Measurements from ENCODE around the gene FOXC2. TPM values are rescaled to one million over a fixed set of nuclear protein-coding genes. Genes with fewer than 3 reads are reported as not detected.
A peak's percentile ranks its signal among the peaks of the same experiment; 100 is the strongest.

FOXC2 gene
- total and polyA plus RNA-seq, 9 of the 15 experiments (the other 6 are each of a cell fraction or from before 2014, with no cell fraction given): 0.01 to 0.11 (median 0.10) TPM; not detected in 5

GRCh38 chr16:86554917-86555703 is 11.5 kb upstream of the FOXC2 start, which contains the start of gene MTHFSD (continued):
- TF ChIP-seq, protein P1, sequence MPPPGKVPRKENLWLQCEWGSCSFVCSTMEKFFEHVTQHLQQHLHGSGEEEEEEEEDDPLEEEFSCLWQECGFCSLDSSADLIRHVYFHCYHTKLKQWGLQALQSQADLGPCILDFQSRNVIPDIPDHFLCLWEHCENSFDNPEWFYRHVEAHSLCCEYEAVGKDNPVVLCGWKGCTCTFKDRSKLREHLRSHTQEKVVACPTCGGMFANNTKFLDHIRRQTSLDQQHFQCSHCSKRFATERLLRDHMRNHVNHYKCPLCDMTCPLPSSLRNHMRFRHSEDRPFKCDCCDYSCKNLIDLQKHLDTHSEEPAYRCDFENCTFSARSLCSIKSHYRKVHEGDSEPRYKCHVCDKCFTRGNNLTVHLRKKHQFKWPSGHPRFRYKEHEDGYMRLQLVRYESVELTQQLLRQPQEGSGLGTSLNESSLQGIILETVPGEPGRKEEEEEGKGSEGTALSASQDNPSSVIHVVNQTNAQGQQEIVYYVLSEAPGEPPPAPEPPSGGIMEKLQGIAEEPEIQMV (tag; conservative IDR thresholded peaks at IDR 0.05; ENCODE audit: low read depth): no peak
- TF ChIP-seq STAT5B (CRISPR knock-in tag; IDR thresholded peaks at IDR 0.05) (no peak), MCM3 (IDR thresholded peaks at IDR 0.05) (no peak), FOXP1 (CRISPR knock-in tag; IDR thresholded peaks at IDR 0.05) (no peak), NFE2 (IDR thresholded peaks at IDR 0.05; ENCODE audit: low read depth) (no peak), ELF1 (tag; IDR thresholded peaks at IDR 0.05) (no peak), BDP1 (IDR thresholded peaks at IDR 0.05; ENCODE audit: insufficient read depth, insufficient read length) (no peak), RBM34 (IDR thresholded peaks at IDR 0.05; ENCODE audit: borderline replicate concordance, insufficient read depth, low read length) (no peak), TCFL5 (CRISPR knock-in tag; conservative IDR thresholded peaks at IDR 0.05) (no peak), BRF1 (IDR thresholded peaks at IDR 0.05; ENCODE audit: borderline replicate concordance, extremely low read depth, insufficient read length) (no peak), ZNF143 (CRISPR knock-in tag; IDR thresholded peaks at IDR 0.05) (no peak), ZNF347 (CRISPR knock-in tag; IDR thresholded peaks at IDR 0.05; ENCODE audit: low read depth) (no peak), ZNF212 (CRISPR knock-in tag; IDR thresholded peaks at IDR 0.05) (no peak), PATZ1 (CRISPR knock-in tag; IDR thresholded peaks at IDR 0.05; ENCODE audit: borderline replicate concordance) (0 out of 2 replicates have a peak, but pooled peaks have one; percentile 36)
- TF ChIP-seq, protein P2, sequence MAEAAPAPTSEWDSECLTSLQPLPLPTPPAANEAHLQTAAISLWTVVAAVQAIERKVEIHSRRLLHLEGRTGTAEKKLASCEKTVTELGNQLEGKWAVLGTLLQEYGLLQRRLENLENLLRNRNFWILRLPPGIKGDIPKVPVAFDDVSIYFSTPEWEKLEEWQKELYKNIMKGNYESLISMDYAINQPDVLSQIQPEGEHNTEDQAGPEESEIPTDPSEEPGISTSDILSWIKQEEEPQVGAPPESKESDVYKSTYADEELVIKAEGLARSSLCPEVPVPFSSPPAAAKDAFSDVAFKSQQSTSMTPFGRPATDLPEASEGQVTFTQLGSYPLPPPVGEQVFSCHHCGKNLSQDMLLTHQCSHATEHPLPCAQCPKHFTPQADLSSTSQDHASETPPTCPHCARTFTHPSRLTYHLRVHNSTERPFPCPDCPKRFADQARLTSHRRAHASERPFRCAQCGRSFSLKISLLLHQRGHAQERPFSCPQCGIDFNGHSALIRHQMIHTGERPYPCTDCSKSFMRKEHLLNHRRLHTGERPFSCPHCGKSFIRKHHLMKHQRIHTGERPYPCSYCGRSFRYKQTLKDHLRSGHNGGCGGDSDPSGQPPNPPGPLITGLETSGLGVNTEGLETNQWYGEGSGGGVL (CRISPR knock-in tag; IDR thresholded peaks at IDR 0.05): no peak
- TF ChIP-seq, protein P3, sequence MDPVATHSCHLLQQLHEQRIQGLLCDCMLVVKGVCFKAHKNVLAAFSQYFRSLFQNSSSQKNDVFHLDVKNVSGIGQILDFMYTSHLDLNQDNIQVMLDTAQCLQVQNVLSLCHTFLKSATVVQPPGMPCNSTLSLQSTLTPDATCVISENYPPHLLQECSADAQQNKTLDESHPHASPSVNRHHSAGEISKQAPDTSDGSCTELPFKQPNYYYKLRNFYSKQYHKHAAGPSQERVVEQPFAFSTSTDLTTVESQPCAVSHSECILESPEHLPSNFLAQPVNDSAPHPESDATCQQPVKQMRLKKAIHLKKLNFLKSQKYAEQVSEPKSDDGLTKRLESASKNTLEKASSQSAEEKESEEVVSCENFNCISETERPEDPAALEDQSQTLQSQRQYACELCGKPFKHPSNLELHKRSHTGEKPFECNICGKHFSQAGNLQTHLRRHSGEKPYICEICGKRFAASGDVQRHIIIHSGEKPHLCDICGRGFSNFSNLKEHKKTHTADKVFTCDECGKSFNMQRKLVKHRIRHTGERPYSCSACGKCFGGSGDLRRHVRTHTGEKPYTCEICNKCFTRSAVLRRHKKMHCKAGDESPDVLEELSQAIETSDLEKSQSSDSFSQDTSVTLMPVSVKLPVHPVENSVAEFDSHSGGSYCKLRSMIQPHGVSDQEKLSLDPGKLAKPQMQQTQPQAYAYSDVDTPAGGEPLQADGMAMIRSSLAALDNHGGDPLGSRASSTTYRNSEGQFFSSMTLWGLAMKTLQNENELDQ (CRISPR knock-in tag; IDR thresholded peaks at IDR 0.05; ENCODE audit: borderline replicate concordance): no peak
- TF ChIP-seq, protein P4, sequence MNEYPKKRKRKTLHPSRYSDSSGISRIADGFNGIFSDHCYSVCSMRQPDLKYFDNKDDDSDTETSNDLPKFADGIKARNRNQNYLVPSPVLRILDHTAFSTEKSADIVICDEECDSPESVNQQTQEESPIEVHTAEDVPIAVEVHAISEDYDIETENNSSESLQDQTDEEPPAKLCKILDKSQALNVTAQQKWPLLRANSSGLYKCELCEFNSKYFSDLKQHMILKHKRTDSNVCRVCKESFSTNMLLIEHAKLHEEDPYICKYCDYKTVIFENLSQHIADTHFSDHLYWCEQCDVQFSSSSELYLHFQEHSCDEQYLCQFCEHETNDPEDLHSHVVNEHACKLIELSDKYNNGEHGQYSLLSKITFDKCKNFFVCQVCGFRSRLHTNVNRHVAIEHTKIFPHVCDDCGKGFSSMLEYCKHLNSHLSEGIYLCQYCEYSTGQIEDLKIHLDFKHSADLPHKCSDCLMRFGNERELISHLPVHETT (CRISPR knock-in tag; conservative IDR thresholded peaks at IDR 0.05 in 1 of 2, IDR thresholded peaks at IDR 0.05 in 1 of 2): peak in 1 of 2 experiments; percentile 66; a peak in 1 of 4 replicates
